Muscle layer of duodenum (tissue), 2 donors: ENCODE data around the gene AQP3.
"Not testable (repeated sequence)": the region's sequence is repeated elsewhere in the genome, so short reads cannot be mapped to it uniquely, and the experiment has no call there.

ENCODE experiments used
- H3K27ac ChIP-seq: one replicate; pipeline ENCODE4 v1.7.0; 2013; ENCODE audit warnings: mild to moderate bottlenecking, low read length
- H3K27me3 ChIP-seq: one replicate; pipeline ENCODE4 v1.7.0; 2013; ENCODE audit warnings: low read depth, mild to moderate bottlenecking, control low read depth, low read length
- H3K36me3 ChIP-seq, 2 donors: one replicate each; pipeline ENCODE4 v1.7.0; 2013; ENCODE audit warnings: low read length in 2 of 2, control low read depth in 1 of 2, mild to moderate bottlenecking in 1 of 2; ENCODE audit not compliant: insufficient read depth in 2 of 2, control insufficient read depth in 1 of 2
- H3K4me1 ChIP-seq, 2 donors: one replicate each; pipeline ENCODE4 v1.7.0; 2013; ENCODE audit warnings: low read length in 2 of 2, mild to moderate bottlenecking in 2 of 2, control low read depth in 1 of 2, moderate library complexity in 1 of 2; ENCODE audit not compliant: insufficient read depth in 2 of 2, control insufficient read depth in 1 of 2
- H3K4me3 ChIP-seq, 2 donors: one replicate each; pipeline ENCODE4 v1.7.0; 2013; ENCODE audit warnings: low read length in 2 of 2, low read depth in 1 of 2, mild to moderate bottlenecking in 1 of 2
- H3K9me3 ChIP-seq, 2 donors: one replicate each; pipeline ENCODE4 v1.7.0; 2013; ENCODE audit warnings: low read length in 2 of 2, control low read depth in 1 of 2, mild to moderate bottlenecking in 1 of 2; ENCODE audit not compliant: control insufficient read depth in 1 of 2
- donor health status: healthy.

AQP3 gene

DNA sequence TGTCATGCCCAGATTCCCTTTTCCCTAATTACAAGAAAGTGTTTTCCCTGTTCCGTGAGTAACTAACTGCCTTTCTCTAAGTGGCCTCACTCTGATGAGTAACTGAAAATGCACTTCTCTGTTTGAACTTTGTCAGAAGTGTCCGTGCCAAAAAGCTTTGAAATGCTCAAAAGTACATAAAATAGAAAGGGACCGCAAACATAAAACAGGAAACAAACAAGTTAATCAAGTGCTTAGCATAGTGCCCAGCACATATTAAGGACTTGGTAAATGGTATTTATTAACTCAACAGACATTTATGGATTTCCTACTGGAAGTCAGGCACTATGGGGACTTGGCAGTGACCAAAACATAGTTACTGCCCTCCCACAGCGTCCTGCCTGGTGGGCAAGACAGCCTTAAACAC is 22.3 kb downstream of the AQP3 start:
- no peak overlapping the region for H3K27ac ChIP-seq
- no peaks in the 10 kb centered on the region for H3K9me3 ChIP-seq
- H3K4me3 ChIP-seq, result no peak overlapping the region
- no peaks in the 10 kb centered on the region for H3K27me3 ChIP-seq
- H3K36me3 ChIP-seq, result no peaks in the 10 kb centered on the region
- no peaks in the 10 kb centered on the region for H3K4me1 ChIP-seq

DNA sequence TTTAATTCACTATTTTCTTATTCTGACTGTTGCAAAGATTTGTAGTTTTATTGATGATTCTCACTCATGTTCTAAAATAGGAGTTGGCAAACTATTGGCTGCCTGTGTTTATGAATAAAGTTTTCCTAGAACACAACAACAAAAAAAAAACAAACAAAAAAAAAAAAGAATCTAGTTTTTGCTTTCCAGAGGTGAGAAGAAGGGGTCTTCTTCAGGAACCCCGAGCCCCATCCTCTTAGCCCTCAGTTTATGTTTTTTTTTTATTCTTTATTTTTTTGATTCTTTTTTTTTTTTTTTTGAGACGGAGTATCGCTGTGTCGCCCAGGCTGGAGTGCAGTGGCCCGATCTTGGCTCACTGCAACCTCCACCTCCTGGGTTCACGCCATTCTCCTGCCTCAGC is 22.9 kb downstream of the AQP3 start:
- H3K4me1 ChIP-seq, result not testable (repeated sequence)

DNA sequence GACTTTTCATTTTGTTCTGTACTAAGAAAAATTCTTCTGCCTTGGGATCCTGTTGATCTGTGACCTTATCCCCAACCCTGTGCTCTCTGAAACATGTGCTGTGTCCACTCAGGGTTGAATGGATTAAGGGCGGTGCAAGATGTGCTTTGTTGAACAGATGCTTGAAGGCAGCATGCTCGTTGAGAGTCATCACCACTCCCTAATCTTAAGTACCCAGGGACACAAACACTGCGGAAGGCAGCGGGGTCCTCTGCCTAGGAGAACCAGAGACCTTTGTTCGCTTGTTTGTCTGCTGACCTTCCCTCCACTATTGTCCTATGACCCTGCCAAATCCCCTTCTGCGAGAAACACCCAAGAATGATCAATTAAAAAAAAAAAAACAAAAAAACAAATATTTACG is 23.4 kb downstream of the AQP3 start:
- H3K4me1 ChIP-seq, H3K36me3 ChIP-seq, H3K27me3 ChIP-seq, H3K4me3 ChIP-seq, H3K9me3 ChIP-seq, H3K27ac ChIP-seq: not testable (repeated sequence)

More for the DNA sequence above, 22.9 kb downstream of the AQP3 start:
- not testable (repeated sequence) for H3K36me3 ChIP-seq, H3K27me3 ChIP-seq, H3K4me3 ChIP-seq, H3K27ac ChIP-seq, H3K9me3 ChIP-seq

DNA sequence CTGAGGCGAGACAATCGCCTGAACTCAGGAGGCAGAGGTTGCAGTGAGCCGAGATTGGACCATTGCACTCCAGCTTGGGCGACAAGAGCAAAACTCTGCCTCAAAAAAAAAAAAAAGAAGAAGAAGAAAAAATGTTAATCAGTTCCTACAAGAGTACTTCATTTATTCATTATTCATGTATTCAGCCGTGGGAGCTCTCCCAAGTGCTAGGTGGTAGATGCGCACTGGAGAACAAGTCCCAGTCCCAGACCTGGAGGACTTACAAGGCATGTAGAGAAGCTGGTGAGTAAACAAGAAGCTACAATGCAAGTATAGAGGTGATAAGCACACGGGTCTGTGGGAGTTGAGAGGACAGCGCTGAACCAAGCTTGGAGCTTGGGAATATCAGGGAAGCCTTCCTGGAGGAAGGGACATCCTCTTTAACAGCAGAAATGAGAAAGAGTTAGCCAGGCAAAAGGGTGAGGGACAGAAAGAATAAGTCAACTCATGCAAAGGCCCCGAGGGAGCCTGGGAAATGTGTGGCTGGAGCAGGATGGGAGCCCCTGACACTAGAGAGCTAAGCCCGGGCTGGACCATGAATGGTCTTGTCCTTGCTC is 27.6 kb downstream of the AQP3 start:
- Histone ChIP-seq H3K9me3 (no peaks in the 10 kb centered on the region), H3K36me3 (no peaks in the 10 kb centered on the region), H3K4me3 (no peak overlapping the region), H3K27ac (no peak overlapping the region), H3K4me1 (peaks cover 1 to 6% of the 10 kb centered on the region in 2 donors), H3K27me3 (no peaks in the 10 kb centered on the region)

DNA sequence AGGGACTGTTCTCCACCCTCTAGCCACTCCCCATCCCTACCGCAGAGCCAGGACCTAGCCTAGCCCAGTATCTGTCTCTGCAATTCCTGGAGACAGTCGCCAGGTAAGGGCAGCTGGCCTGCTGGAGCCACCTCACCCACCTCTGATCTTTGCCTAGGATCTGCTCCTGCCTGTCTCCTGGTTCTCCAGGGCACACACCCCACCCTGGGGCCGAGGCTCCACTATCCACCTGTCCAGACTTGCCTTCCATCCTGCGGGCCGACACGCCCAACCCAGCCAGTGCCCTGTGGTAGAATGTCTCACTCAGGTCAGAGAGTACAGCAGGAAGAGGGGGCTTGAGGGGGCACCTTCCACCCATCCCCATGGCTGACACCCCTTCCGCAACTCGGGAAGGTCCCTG is 29.3 kb downstream of the AQP3 start:
- H3K27ac ChIP-seq, result no peak overlapping the region
- no peak overlapping the region for H3K4me3 ChIP-seq
- H3K36me3 ChIP-seq, result no peaks in the 10 kb centered on the region

DNA sequence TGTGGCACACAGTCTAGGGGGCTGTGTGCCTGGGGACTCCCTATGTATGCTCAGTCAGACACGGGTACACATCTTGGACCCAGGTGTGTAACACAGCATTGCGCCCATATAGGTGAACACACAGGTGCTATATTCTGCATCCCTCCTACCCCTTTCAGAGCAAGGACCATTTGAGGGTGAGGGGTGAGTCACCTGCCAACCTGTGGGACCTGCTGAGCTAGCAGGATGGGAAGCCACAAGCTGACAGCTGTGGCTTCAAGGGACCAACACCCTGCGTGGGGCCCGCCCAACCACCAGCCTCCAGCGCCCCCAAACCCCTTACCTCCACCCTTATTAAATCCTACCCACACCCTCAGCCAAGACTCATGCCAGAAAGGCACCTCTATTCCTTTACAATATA is 30.4 kb downstream of the AQP3 start:
- no peaks in the 10 kb centered on the region for H3K36me3 ChIP-seq
- H3K4me3 ChIP-seq, result no peak overlapping the region
- H3K27me3 ChIP-seq, result no peaks in the 10 kb centered on the region
- no peak overlapping the region for H3K27ac ChIP-seq
- H3K9me3 ChIP-seq, result no peaks in the 10 kb centered on the region
- H3K4me1 ChIP-seq, result peaks cover 6% of the 10 kb centered on the region in 2 donors

More for the DNA sequence above, 29.3 kb downstream of the AQP3 start:
- Histone ChIP-seq H3K27me3 (no peaks in the 10 kb centered on the region), H3K4me1 (peaks cover 6% of the 10 kb centered on the region in 2 donors), H3K9me3 (no peaks in the 10 kb centered on the region)

DNA sequence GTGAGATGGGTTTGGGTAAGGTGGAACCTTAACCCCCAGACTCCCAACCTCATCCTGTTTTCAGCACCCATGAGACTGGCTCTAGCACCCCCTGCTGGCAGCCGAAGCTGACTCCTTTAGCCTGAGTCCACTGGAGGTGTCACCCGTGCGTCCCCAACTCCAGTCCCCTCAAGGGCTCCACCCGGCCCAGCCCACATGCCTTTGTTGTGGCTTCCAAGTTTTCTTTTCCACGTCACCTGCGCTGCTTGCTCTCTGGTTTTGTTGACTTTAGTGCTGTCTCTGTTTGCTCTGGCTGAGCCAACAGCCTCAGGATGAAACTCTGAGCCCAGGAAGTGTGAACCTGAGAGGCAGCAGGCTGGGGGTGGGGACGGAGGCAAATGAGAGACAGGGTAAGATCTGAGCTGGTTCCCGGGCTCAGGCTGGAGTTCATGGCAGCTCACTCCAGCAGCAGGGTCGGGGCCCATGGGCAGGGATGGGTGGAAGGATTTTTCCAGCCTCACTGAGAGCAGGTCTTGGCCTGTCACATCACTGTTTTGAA is 31.8 kb downstream of the AQP3 start:
- H3K27ac ChIP-seq, result no peak overlapping the region

DNA sequence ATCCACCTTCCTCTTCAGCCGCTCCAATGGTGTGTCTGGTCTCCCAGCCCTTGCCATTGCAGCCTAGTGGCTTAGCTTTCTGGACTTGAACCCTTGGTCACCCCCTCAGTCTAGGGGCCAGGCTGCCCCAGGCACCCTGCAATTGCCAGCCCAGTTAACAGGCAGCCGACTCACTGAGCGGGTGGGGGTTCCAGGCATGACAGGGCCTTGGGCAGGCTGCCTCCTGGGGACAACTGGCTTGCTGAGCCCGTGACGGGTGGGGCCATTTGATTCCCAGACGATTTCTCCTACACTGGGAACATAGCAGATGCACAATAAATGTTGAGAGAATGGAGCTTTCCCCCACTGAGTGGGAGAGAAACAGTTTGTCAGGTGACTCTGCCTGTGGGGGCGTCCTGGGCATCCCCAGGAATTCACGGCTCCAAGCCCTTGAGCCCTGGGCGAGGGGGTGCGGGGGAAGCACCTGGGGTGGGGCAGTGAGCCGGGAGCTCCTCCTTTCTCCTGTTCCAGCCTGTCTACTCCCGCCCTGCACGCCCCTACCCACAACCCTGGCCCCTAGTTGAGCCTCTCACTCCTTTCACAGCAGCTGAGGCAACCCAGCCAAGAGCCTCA is 32.4 kb downstream of the AQP3 start:
- Histone ChIP-seq H3K4me3 (no peak overlapping the region), H3K36me3 (no peaks in the 10 kb centered on the region)

More for the DNA sequence above, 31.8 kb downstream of the AQP3 start:
- peaks cover 6% of the 10 kb centered on the region in 2 donors for H3K4me1 ChIP-seq
- no peaks in the 10 kb centered on the region for H3K9me3 ChIP-seq
- H3K27me3 ChIP-seq, result no peaks in the 10 kb centered on the region
- no peaks in the 10 kb centered on the region for H3K36me3 ChIP-seq
- no peak overlapping the region for H3K4me3 ChIP-seq

DNA sequence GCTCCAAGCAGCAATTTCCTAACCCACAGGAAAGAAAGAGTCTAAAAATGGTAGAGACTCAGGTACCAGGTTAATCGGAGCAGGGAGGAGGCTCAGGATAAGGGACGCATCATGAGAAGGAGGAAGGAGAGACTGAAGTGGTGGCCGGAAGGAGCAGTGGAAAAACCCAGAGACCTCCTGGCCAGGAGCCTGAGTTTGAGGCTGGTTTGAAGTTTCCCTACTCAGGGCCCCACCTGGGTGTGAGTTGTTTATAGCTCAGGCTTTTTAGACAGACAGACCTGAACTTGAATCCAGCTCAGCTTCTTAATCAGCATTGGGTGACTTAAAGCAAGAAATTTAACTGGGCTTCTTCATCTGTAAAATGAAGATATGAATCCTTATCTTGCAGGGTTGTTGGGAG is 33.1 kb downstream of the AQP3 start:
- no peaks in the 10 kb centered on the region for H3K36me3 ChIP-seq
- H3K27ac ChIP-seq, result no peak overlapping the region
- H3K4me1 ChIP-seq, result peaks cover 6% of the 10 kb centered on the region in 2 donors
- no peaks in the 10 kb centered on the region for H3K27me3 ChIP-seq
- no peak overlapping the region for H3K4me3 ChIP-seq
- H3K9me3 ChIP-seq, result no peaks in the 10 kb centered on the region

More for the DNA sequence above, 32.4 kb downstream of the AQP3 start:
- H3K27ac ChIP-seq, result no peak overlapping the region
- no peaks in the 10 kb centered on the region for H3K9me3 ChIP-seq
- peaks cover 6% of the 10 kb centered on the region in 2 donors for H3K4me1 ChIP-seq
- H3K27me3 ChIP-seq, result no peaks in the 10 kb centered on the region

DNA sequence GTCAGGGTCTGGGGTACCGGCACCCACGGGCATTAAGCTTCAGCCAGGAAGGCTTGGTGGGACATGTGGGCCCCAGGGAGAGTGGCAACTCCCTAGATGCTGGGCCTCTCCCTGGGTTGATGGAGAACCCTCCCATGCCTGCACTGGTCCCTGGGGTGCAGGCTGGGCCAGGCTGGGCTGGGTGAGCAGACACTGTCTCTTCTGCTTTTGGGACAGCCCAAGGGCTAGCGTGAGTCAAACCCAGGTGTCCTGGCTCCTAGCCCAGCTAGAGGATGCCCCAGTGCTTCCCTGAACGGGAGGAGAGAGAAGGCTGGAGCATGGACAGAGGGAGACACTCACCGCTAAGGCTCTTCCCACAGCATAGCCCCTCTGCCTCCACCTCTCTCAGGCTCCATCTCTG is 39.3 kb downstream of the AQP3 start:
- H3K27me3 ChIP-seq, result no peaks in the 10 kb centered on the region
- H3K4me1 ChIP-seq, result peaks cover 0 to 8% of the 10 kb centered on the region in 2 donors
- H3K4me3 ChIP-seq, result no peak overlapping the region
- no peak overlapping the region for H3K27ac ChIP-seq
- H3K36me3 ChIP-seq, result no peaks in the 10 kb centered on the region
- no peaks in the 10 kb centered on the region for H3K9me3 ChIP-seq

DNA sequence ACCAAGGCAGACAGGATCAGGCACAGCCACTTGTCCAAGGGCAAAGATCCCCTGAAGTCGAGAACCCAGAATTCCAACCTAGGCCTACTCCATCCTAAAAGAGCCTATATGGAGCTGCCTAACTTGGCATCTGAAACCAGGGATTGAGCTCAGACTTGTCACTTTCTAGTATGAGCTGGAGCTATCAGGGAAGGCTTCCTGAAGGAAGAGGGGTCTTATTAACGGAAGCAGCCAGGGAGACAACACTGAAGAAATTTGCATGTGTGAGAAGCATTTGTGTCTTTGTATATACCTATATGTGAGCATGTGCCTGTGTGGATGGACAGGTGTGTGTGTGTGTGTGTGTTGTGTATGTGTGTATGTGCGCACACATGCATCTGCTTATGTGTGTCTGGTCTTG is 40.3 kb downstream of the AQP3 start:
- Histone ChIP-seq H3K27me3 (no peaks in the 10 kb centered on the region), H3K36me3 (no peaks in the 10 kb centered on the region), H3K9me3 (no peaks in the 10 kb centered on the region), H3K4me1 (peaks cover 0 to 8% of the 10 kb centered on the region in 2 donors), H3K27ac (no peak overlapping the region), H3K4me3 (no peak overlapping the region)
